CD4-positive, alpha-beta T cell treated with Interleukin-4 for 1 hour (primary cell): ENCODE measurements around the gene APOO.

Experiments used
- DNase-seq, 2 donors: peaks; one replicate each; pipeline ENCODE4 v3.0.0-alpha.2; 2020 to 2022

Gene APOO

DNA sequence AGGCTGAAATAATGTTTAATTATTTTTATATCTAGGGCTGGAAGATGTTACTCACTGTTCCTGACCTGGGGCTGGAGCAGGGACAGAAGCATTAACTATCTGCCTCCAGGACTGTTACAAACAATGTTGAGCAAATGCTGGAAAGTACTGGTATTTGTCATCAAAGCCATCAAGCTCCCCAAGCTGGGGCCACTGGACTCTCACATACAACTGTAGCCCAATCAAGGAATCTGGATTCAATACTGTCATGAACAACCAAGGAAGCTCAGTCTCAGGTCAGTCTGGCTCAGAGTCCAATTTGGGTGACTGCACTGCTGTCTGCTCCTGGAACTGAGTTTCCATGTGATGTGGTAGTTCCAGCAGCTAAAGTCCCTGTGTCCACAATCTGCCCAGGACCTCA is 50.4 kb downstream of the APOO start:
- DNase-seq: no peak

- no peak for DNase-seq
These were observed 52.2 kb downstream of the APOO start for GRCh38 chrX:23855569-23855968.

GRCh38 chrX:23854945-23855344 is 52.8 kb downstream of the APOO start:
- no peak for DNase-seq

DNA sequence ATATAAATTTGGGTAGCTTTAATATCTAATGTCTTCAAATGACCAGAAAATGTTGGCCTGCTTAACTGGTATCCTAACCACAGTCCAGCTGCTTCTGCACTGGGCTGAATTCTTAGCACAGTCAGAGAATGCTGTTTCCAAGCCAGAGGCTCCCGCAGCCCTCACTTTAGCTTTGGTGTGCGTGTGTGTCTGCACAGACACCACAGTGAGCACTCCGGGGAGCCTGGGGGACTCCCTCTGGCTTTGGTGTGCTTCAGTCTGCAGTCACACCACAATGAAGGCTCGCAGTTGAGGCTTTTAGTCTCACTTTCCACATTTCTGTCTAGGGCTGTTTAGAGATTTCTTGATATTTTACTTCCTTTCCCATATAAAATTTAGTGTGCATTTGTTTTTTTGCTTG is 53.6 kb downstream of the APOO start:
- no peak for DNase-seq

GRCh38 chrX:23851544-23851943 is 56.2 kb downstream of the APOO start:
- no peak for DNase-seq

- no peak for DNase-seq
These were observed 58.5 kb downstream of the APOO start for GRCh38 chrX:23849241-23849640.

GRCh38 chrX:23845351-23845817 is 62.4 kb downstream of the APOO start:
- no peak for DNase-seq

GRCh38 chrX:23844502-23845138 is 63.1 kb downstream of the APOO start:
- no peak for DNase-seq

- no peak for DNase-seq
These were observed 65.8 kb downstream of the APOO start for GRCh38 chrX:23841847-23842522.

GRCh38 chrX:23840674-23841073 is 67.1 kb downstream of the APOO start:
- DNase-seq: no peak

GRCh38 chrX:23838953-23839352 is 68.8 kb downstream of the APOO start:
- DNase-seq: no peak

GRCh38 chrX:23832721-23833120 is 75.0 kb downstream of the APOO start:
- no peak for DNase-seq

DNA sequence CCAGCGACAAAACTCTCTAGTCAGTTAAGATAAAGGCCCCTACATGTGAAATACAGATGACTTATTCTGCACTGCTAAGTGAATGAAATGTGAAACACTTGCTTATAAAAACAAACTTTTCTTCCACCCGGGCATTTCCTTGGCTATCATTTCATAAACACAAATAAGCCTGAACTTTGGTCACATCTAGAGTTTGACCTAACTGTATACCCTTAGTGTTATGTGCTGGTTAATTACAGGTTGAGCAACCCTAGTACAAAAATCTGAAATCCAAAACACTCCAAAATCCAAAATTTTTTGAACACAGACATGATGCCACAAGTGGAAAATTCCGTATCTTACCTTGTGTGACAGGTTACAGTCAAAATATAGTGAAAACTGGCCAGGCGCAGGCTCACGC is 78.9 kb downstream of the APOO start:
- DNase-seq: no peak

- DNase-seq: no peak
These were observed 81.1 kb downstream of the APOO start for GRCh38 chrX:23826653-23827052.

DNA sequence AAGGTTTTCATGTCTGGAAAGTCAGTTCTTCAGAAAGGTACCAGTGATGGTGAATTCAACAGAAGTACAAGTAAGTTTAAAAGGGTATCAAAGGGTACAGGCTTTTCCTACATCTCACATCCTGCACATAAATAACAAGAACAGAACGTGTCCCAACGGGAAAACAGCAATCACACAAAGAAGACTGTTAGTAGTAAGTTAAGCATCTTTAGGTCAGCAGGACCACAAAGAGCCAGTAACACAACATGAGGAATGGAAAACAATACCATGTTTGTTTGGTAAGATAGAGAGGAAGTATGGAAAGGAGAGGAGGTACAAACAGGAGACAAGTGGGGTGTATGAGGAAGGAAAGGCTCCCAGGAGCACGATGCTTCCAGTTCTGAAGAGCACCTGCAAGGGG is 81.5 kb downstream of the APOO start:
- DNase-seq: no peak

- DNase-seq: no peak
These were observed 82.1 kb downstream of the APOO start for GRCh38 chrX:23825675-23826074.

DNA sequence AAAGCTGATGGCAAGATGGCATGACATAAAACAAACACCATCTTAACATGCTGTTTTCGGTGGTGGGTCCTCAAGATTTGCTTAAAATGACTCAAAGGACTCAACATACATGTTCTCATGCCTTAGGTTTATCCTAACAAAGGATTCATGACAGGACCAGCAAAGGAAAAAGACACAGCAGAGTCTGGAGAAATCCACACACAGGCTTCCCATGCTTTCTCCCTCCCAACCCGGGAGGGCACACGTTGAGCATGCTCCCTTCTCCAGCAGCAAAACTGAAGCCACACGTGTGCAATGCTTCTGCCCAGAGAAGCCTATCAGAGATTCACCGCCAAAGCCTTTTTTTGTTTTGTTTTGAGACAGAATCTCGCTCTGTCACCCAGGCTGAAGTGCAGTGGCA is 84.9 kb downstream of the APOO start:
- no peak for DNase-seq

DNA sequence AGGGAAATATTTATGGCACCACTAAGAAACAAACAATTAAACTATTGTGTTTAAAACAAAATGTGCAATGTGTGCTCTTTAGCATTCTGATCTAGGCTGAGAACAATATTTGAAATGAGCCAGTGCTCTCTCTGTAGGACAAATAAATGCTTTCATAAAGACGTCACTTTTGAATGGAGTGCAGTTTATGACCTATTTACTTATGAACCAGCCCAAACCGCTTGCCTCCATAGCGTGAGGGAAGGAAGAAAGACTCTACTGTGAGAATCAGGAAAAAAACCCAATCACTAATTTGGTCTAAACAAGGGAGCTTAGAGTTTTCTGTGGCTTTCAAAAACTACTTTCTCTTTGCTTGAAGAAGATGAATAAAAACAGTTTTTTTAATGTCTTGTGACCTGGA is 85.3 kb downstream of the APOO start:
- DNase-seq: no peak

DNA sequence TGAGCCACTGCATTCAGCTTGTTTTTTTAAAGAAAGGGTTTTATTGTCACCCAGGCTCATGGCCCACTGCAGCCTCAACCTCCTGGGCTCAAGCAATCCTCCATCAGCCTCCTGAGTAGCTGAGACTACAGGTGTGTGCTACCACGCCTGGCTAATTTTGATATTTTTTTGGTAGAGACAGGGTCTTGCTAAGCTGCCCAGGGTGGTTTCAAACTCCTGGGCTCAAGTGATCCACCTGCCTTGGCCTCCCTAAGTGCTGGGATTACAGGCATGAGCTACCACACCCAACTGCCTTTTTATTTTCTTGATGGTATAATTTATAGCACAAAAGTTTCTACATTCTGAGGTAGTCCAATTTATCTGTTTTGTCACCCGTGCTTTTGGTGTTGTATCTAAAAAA is 85.9 kb downstream of the APOO start:
- DNase-seq: no peak

DNA sequence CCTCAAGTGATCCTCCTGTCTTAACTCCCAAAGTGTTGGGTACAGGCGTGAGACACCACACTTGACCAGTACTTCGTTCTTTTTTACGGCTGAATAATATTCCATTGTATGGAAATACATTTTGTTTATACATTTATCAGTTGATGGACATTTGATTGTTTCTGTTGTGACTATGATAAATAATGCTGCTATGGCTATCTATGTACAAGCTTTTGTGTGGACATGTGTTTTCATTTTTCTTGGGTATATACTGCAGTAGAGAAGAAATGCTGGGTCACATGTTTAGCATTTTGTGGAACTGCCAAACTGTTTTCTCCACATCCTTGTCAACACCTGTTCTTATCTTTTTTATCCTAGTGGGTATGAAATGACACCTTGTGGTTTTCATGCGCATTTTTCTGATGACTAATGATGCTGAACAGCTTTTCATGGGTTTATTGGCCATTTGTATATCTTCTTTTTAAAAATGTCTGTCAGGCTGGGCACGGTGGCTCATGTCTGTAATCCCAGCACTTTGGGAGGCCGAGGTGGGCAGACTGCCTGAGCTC is 87.4 kb downstream of the APOO start:
- DNase-seq: no peak

GRCh38 chrX:23819385-23820234 is 88.1 kb downstream of the APOO start:
- no peak for DNase-seq

- DNase-seq: no peak
These were observed 89.8 kb downstream of the APOO start for GRCh38 chrX:23817979-23818336.

DNA sequence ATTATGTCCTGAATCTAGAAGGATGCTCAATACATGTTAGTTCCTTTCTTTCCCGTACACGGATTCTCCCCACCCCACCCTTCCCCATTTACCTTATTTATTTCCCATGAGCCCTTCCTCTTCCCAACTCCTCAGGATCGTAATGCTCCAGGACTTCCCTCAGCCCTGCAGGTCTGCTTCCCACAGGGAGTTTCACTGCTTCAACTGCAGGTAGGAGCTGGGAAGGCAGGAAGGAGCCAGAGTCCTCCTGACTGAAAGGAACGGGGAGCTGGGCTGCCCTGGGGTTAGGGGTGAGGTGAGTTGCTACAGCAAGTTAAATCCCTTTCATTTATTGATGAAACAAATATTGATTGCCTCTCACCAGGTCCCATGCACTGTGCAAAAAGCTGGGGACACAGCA is 91.6 kb downstream of the APOO start:
- no peak for DNase-seq

GRCh38 chrX:23815376-23815775 is 92.4 kb downstream of the APOO start:
- DNase-seq: no peak
